ENCODE results near the gene NACC2. TPM values are rescaled to one million over a fixed set of nuclear protein-coding genes. Genes with fewer than 3 reads are reported as not detected.

The NACC2 gene
- total RNA-seq, 2 donors from 2014 or later, result 73.5 to 77.7 TPM

- no peak for DNase-seq (ENCODE audit: low spot score)
- intact Hi-C loops (cut with DNase I), result no loop called here
Observed at GRCh38 chr9:136133191-136133958, 38.3 kb upstream of the NACC2 start.

GRCh38 chr9:136132512-136133050, 37.5 kb upstream of the NACC2 start:
- DNase-seq (ENCODE audit: low spot score), result no peak
- intact Hi-C loops (cut with DNase I), result no loop called here

- intact Hi-C loops (cut with DNase I), result no loop called here
- DNase-seq (ENCODE audit: low spot score), result no peak
Observed at GRCh38 chr9:136131629-136132511, 36.8 kb upstream of the NACC2 start.

- DNase-seq (ENCODE audit: low spot score), result no peak
- intact Hi-C loops (cut with DNase I), result loop anchor here (10.0 kb wide), 1 partner anchor 264 kb away; no protein-coding TSS in a partner anchor
Observed at GRCh38 chr9:136129176-136129575, 34.1 kb upstream of the NACC2 start.

GRCh38 chr9:136128436-136128835, 33.3 kb upstream of the NACC2 start:
- DNase-seq (ENCODE audit: low spot score), result no peak
- intact Hi-C loops (cut with DNase I), result loop anchor here (10.0 kb wide), 1 partner anchor 264 kb away; no protein-coding TSS in a partner anchor

GRCh38 chr9:136127313-136127712, 32.2 kb upstream of the NACC2 start:
- no peak for DNase-seq (ENCODE audit: low spot score)
- intact Hi-C loops (cut with DNase I), result loop anchor here (10.0 kb wide), 1 partner anchor 263 kb away; no protein-coding TSS in a partner anchor

GRCh38 chr9:136124976-136125692, 30.0 kb upstream of the NACC2 start:
- intact Hi-C loops (cut with DNase I), result loop anchor here (10.0 kb wide), 1 partner anchor 260 kb away; no protein-coding TSS in a partner anchor
- no peak for DNase-seq (ENCODE audit: low spot score)

- DNase-seq (ENCODE audit: low spot score), result peak; percentile 93
- intact Hi-C loops (cut with DNase I), result loop anchor here (1.0 to 10.0 kb wide), 3 partner anchors 155 to 258 kb away; no protein-coding TSS in a partner anchor
Observed at GRCh38 chr9:136122425-136123383, 27.6 kb upstream of the NACC2 start.

- DNase-seq (ENCODE audit: low spot score), result no peak
- intact Hi-C loops (cut with DNase I), result loop anchor here (1.0 to 10.0 kb wide), 3 partner anchors 154 to 257 kb away; no protein-coding TSS in a partner anchor
Observed at GRCh38 chr9:136121801-136122200, 26.7 kb upstream of the NACC2 start.

- intact Hi-C loops (cut with DNase I), result loop anchor here (10.0 kb wide), 1 partner anchor 256 kb away; no protein-coding TSS in a partner anchor
Observed at GRCh38 chr9:136120438-136120844, 25.4 kb upstream of the NACC2 start.

GRCh38 chr9:136119883-136120393, 24.8 kb upstream of the NACC2 start:
- no peak for DNase-seq (ENCODE audit: low spot score)
- intact Hi-C loops (cut with DNase I), result loop anchor here (2.0 to 10.0 kb wide), 2 partner anchors 67 to 255 kb away; no protein-coding TSS in a partner anchor

More at GRCh38 chr9:136120438-136120844, 25.4 kb upstream of the NACC2 start:
- DNase-seq (ENCODE audit: low spot score), result no peak

GRCh38 chr9:136119061-136119882, 24.2 kb upstream of the NACC2 start:
- no peak for DNase-seq (ENCODE audit: low spot score)

GRCh38 chr9:136118320-136119060, 23.4 kb upstream of the NACC2 start, which contains the start of gene TMEM250:
TSS of gene TMEM250 (minus strand) at chr9:136118875. CDS start at chr9:136116900, 1,975 bp downstream.
- intact Hi-C loops (cut with DNase I), result loop anchor here in 1 of 2 donors (2.0 kb wide), 1 partner anchor 66 kb away; no protein-coding TSS in a partner anchor

More at GRCh38 chr9:136119061-136119882, 24.2 kb upstream of the NACC2 start:
- intact Hi-C loops (cut with DNase I), result loop anchor here in 1 of 2 donors (2.0 kb wide), 1 partner anchor 66 kb away; no protein-coding TSS in a partner anchor

GRCh38 chr9:136117916-136118319, 22.8 kb upstream of the NACC2 start:
- DNase-seq (ENCODE audit: low spot score), result no peak
- intact Hi-C loops (cut with DNase I), result loop anchor here in 1 of 2 donors (2.0 kb wide), 1 partner anchor 65 kb away; no protein-coding TSS in a partner anchor

More at GRCh38 chr9:136118320-136119060, 23.4 kb upstream of the NACC2 start, which contains the start of gene TMEM250:
- peak; percentile 99 for DNase-seq (ENCODE audit: low spot score)

- intact Hi-C loops (cut with DNase I), result no loop called here
- no peak for DNase-seq (ENCODE audit: low spot score)
Observed at GRCh38 chr9:136117291-136117915, 22.3 kb upstream of the NACC2 start.
